Hepatic stellate cell (primary cell): Measurements from ENCODE around the gene PPBP.

ENCODE experiments used
- DNase-seq: peaks from one replicate; pipeline ENCODE4 v3.0.0; 2011; ENCODE audit warnings: low spot score

The PPBP gene

GRCh38 chr4:73948291-73948690, 39.7 kb downstream of the PPBP start:
- no peak for DNase-seq

GRCh38 chr4:73947239-73947985, 40.6 kb downstream of the PPBP start:
- no peak for DNase-seq

- DNase-seq = no peak
Measured at GRCh38 chr4:73945674-73946449, 42.1 kb downstream of the PPBP start.

GRCh38 chr4:73945140-73945539, 42.9 kb downstream of the PPBP start:
- DNase-seq = no peak

- no peak for DNase-seq
Measured at GRCh38 chr4:73944061-73944875, 43.7 kb downstream of the PPBP start.

GRCh38 chr4:73943555-73943954, 44.4 kb downstream of the PPBP start:
- DNase-seq = no peak

GRCh38 chr4:73936969-73937368, 51.0 kb downstream of the PPBP start:
- no peak for DNase-seq
